ENCODE measurements around the gene PSD2.

GRCh38 chr5:139810341-139811273, 15.0 kb downstream of the PSD2 start:
- TF ChIP-seq CTCF (IDR thresholded peaks at IDR 0.05) (no peak), EP300 (IDR thresholded peaks at IDR 0.05; ENCODE audit: low read depth) (no peak), POLR2A (IDR thresholded peaks at IDR 0.05) (no peak)

Measured in transverse colon (tissue), 3 donors.